Prostate gland (tissue), 2 donors: Measurements from ENCODE around the gene KLHDC7B.
A peak's percentile ranks its signal among the peaks of the same experiment; 100 is the strongest.

Source experiments
- CTCF ChIP-seq, 4 experiments: fragments of 200-600 bp in 2 of 4; fragments of 450-650 bp in 2 of 4; sonication (generic) in 2 of 4; IDR thresholded peaks; 1 replicate in 3 of 4; 2 replicates in 1 of 4; pipeline ENCODE4 v1.5.1; 2016 to 2019; ENCODE audit warnings: antibody characterized with exemption in 4 of 4, mild to moderate bottlenecking in 2 of 4, moderate library complexity in 2 of 4
- POLR2A ChIP-seq: fragments of 450-650 bp; IDR thresholded peaks from one replicate; pipeline ENCODE4 v1.6.1; 2016; ENCODE audit warnings: antibody characterized with exemption, mild to moderate bottlenecking
- POLR2AphosphoS5 ChIP-seq: sonication (generic); formaldehyde crosslinking; IDR thresholded peaks from one replicate; pipeline ENCODE4 v1.6.1; 2017; ENCODE audit warnings: antibody characterized with exemption

GRCh38 chr22:50525104-50525857 lies 20.4 kb upstream of the KLHDC7B start, which contains the start of gene SCO2:
- TF ChIP-seq CTCF (IDR thresholded peaks at IDR 0.05) (peak in 2 of 4 experiments; percentile 48 to 78), POLR2AphosphoS5 (peak; percentile 96), POLR2A (peak; percentile 78)
